Type B pancreatic cell (in vitro differentiated cells): ENCODE results near the gene EXPH5. TPM values are rescaled to one million over a fixed set of nuclear protein-coding genes. Genes with fewer than 3 reads are reported as not detected.

Source experiments
- DNase-seq: peaks from one replicate; pipeline ENCODE4 v3.0.0; 2021; ENCODE audit warnings: mixed read lengths; ENCODE audit not compliant: unreplicated experiment; ENCODE audit errors: extremely low spot score
- H3K27ac Mint-ChIP-seq: 2 replicates; pipeline ENCODE4 v1.8.0; 2021; ENCODE audit warnings: mild to moderate bottlenecking, mixed read lengths
- H3K27me3 Mint-ChIP-seq: 2 replicates; pipeline ENCODE4 v1.8.0; 2021; ENCODE audit warnings: mixed read lengths
- H3K36me3 Mint-ChIP-seq: 2 replicates; pipeline ENCODE4 v1.8.0; 2021; ENCODE audit warnings: mixed read lengths
- H3K4me1 Mint-ChIP-seq: one replicate; pipeline ENCODE4 v1.8.0; 2021; ENCODE audit warnings: mixed read lengths; ENCODE audit not compliant: unreplicated experiment
- H3K4me3 Mint-ChIP-seq: 2 replicates; pipeline ENCODE4 v1.8.0; 2021; ENCODE audit warnings: mild to moderate bottlenecking, mixed read lengths
- H3K9me3 Mint-ChIP-seq: 2 replicates; pipeline ENCODE4 v1.8.0; 2021; ENCODE audit warnings: mixed read lengths
- CTCF ChIP-seq: fragments of 200-600 bp; sonication (generic); conservative IDR thresholded peaks from 2 replicates; pipeline ENCODE4 v1.5.0; 2021; ENCODE audit warnings: antibody characterized with exemption, mild to moderate bottlenecking
- total RNA-seq: library from RNA; stranded (reverse); gene quantifications from 2 replicates; pipeline ENCODE4 v1.2.1, GENCODE V29; 2021; ENCODE audit warnings: low replicate concordance

EXPH5 gene
- total RNA-seq, 1 donor from 2014 or later: 15.2 TPM

GRCh38 chr11:108622341-108622740 is 28.8 kb upstream of the EXPH5 start:
- DNase-seq: no peak

GRCh38 chr11:108620958-108621772 is 27.6 kb upstream of the EXPH5 start:
- no peak for TF ChIP-seq CTCF
- DNase-seq: no peak
- H3K9me3 Mint-ChIP-seq: no peaks in the 10 kb centered on the region
- H3K4me3 Mint-ChIP-seq: no peak overlapping the region
- no peaks in the 10 kb centered on the region for H3K36me3 Mint-ChIP-seq
- H3K27me3 Mint-ChIP-seq: no peaks in the 10 kb centered on the region
- no peak overlapping the region for H3K27ac Mint-ChIP-seq
- H3K4me1 Mint-ChIP-seq: peaks cover 6% of the 10 kb centered on the region

More at GRCh38 chr11:108622341-108622740, 28.8 kb upstream of the EXPH5 start:
- no peak overlapping the region for H3K4me3 Mint-ChIP-seq
- H3K36me3 Mint-ChIP-seq: no peaks in the 10 kb centered on the region
- H3K9me3 Mint-ChIP-seq: no peaks in the 10 kb centered on the region
- TF ChIP-seq CTCF: no peak
- H3K27ac Mint-ChIP-seq: no peak overlapping the region
- H3K4me1 Mint-ChIP-seq: peaks cover 6% of the 10 kb centered on the region
- no peaks in the 10 kb centered on the region for H3K27me3 Mint-ChIP-seq

- DNase-seq: no peak
- H3K36me3 Mint-ChIP-seq: no peaks in the 10 kb centered on the region
- no peak overlapping the region for H3K27ac Mint-ChIP-seq
- peaks cover 6% of the 10 kb centered on the region for H3K4me1 Mint-ChIP-seq
- no peaks in the 10 kb centered on the region for H3K27me3 Mint-ChIP-seq
- TF ChIP-seq CTCF: no peak
- H3K4me3 Mint-ChIP-seq: no peak overlapping the region
- no peaks in the 10 kb centered on the region for H3K9me3 Mint-ChIP-seq
Observed at GRCh38 chr11:108618529-108618928, 25.0 kb upstream of the EXPH5 start.

GRCh38 chr11:108617055-108617454 is 23.5 kb upstream of the EXPH5 start:
- H3K4me1 Mint-ChIP-seq: peaks cover 6% of the 10 kb centered on the region
- no peak for DNase-seq
- no peaks in the 10 kb centered on the region for H3K9me3 Mint-ChIP-seq
- no peaks in the 10 kb centered on the region for H3K27me3 Mint-ChIP-seq
- no peaks in the 10 kb centered on the region for H3K36me3 Mint-ChIP-seq
- H3K4me3 Mint-ChIP-seq: no peak overlapping the region
- H3K27ac Mint-ChIP-seq: no peak overlapping the region
- TF ChIP-seq CTCF: no peak

GRCh38 chr11:108616549-108616948 is 23.0 kb upstream of the EXPH5 start:
- Mint-ChIP-seq H3K27ac (no peak overlapping the region), H3K36me3 (no peaks in the 10 kb centered on the region), H3K4me3 (no peak overlapping the region), H3K27me3 (no peaks in the 10 kb centered on the region), H3K4me1 (peaks cover 6% of the 10 kb centered on the region), H3K9me3 (no peaks in the 10 kb centered on the region)
- TF ChIP-seq CTCF: no peak
- DNase-seq: no peak
